HG03457 (cell line): ENCODE results near the gene GRID1.

Experiments
- ATAC-seq: cut with Tn5 transposase; IDR thresholded peaks from one replicate; pipeline ENCODE4 v1.9.1; 2021; ENCODE audit warnings: moderate number of reproducible peaks; ENCODE audit not compliant: unreplicated experiment

Gene GRID1

GRCh38 chr10:85921789-85922188, 444.8 kb downstream of the GRID1 start:
- ATAC-seq: no peak

GRCh38 chr10:85920311-85920710, 446.3 kb downstream of the GRID1 start:
- no peak for ATAC-seq

GRCh38 chr10:85919491-85920021, 447.0 kb downstream of the GRID1 start:
- no peak for ATAC-seq

GRCh38 chr10:85918371-85918770, 448.2 kb downstream of the GRID1 start:
- ATAC-seq: no peak

- ATAC-seq: no peak
Measured at GRCh38 chr10:85917601-85918000, 449.0 kb downstream of the GRID1 start.

- no peak for ATAC-seq
Measured at GRCh38 chr10:85916994-85917573, 449.5 kb downstream of the GRID1 start.

GRCh38 chr10:85916286-85916685, 450.3 kb downstream of the GRID1 start:
- ATAC-seq: no peak

- ATAC-seq: no peak
Measured at GRCh38 chr10:85915245-85915846, 451.2 kb downstream of the GRID1 start.

- no peak for ATAC-seq
Measured at GRCh38 chr10:85914720-85915119, 451.9 kb downstream of the GRID1 start.

GRCh38 chr10:85908462-85908861, 458.1 kb downstream of the GRID1 start:
- no peak for ATAC-seq

- ATAC-seq: no peak
Measured at GRCh38 chr10:85902051-85902450, 464.5 kb downstream of the GRID1 start.

GRCh38 chr10:85901599-85901998, 465.0 kb downstream of the GRID1 start:
- ATAC-seq: no peak

GRCh38 chr10:85900487-85900886, 466.1 kb downstream of the GRID1 start:
- ATAC-seq: no peak

- no peak for ATAC-seq
Measured at GRCh38 chr10:85900061-85900460, 466.5 kb downstream of the GRID1 start.

- no peak for ATAC-seq
Measured at GRCh38 chr10:85891472-85891871, 475.1 kb downstream of the GRID1 start.

- ATAC-seq: no peak
Measured at GRCh38 chr10:85888559-85888958, 478.0 kb downstream of the GRID1 start.

GRCh38 chr10:85888004-85888403, 478.6 kb downstream of the GRID1 start:
- ATAC-seq: no peak

- no peak for ATAC-seq
Measured at GRCh38 chr10:85874208-85874607, 492.4 kb downstream of the GRID1 start.

GRCh38 chr10:85873063-85873462, 493.5 kb downstream of the GRID1 start:
- no peak for ATAC-seq

GRCh38 chr10:85868627-85869499, 497.7 kb downstream of the GRID1 start:
- no peak for ATAC-seq

GRCh38 chr10:85864868-85865526, 501.6 kb downstream of the GRID1 start:
- no peak for ATAC-seq
